Body of pancreas (tissue), 4 donors: ENCODE results near the gene ZAP70. TPM values are rescaled to one million over a fixed set of nuclear protein-coding genes. Genes with fewer than 3 reads are reported as not detected.
"Not testable (repeated sequence)": the region's sequence is repeated elsewhere in the genome, so short reads cannot be mapped to it uniquely, and the experiment has no call there.

Source experiments
- ATAC-seq: fragments of 150-250 bp; one replicate; pipeline ENCODE4 v1.9.1; 2016
- DNase-seq, 4 donors: peaks; one replicate each; pipeline ENCODE4 v3.0.0-alpha.2; 2019
- H3K27ac ChIP-seq, 4 donors: fragments of 200-600 bp; sonication (generic); 1 replicate in 3 of 4; 2 replicates in 1 of 4; pipeline versions ENCODE4 v1.5.1 to v1.6.1; 2016 to 2019; ENCODE audit warnings: mild to moderate bottlenecking in 1 of 4, mixed read lengths in 1 of 4, moderate library complexity in 1 of 4
- H3K27me3 ChIP-seq, 2 donors: fragments of 200-600 bp; sonication (generic); one replicate each; pipeline ENCODE4 v1.6.0; 2016; ENCODE audit warnings: mild to moderate bottlenecking in 1 of 2
- H3K36me3 ChIP-seq, 2 donors: fragments of 200-600 bp; sonication (generic); replicated peaks in 1 of 2; 2 replicates each; pipeline ENCODE4 v1.5.1; 2016; ENCODE audit warnings: low read depth in 2 of 2; ENCODE audit not compliant: insufficient read depth in 1 of 2
- H3K4me1 ChIP-seq: fragments of 200-600 bp; sonication (generic); one replicate; pipeline ENCODE4 v1.6.0; 2016
- H3K4me3 ChIP-seq, 2 donors: fragments of 200-600 bp; sonication (generic); 1 replicate in 1 of 2; 2 replicates in 1 of 2; pipeline ENCODE4 v1.5.1; 2016 to 2019
- H3K9me3 ChIP-seq, 3 donors: fragments of 200-600 bp; sonication (generic); 1 replicate in 2 of 3; 2 replicates in 1 of 3; pipeline ENCODE4 v1.5.1; 2016
- CTCF ChIP-seq, 7 experiments: fragments of 450-650 bp in 4 of 7; fragments of 200-600 bp in 3 of 7; sonication (generic) in 3 of 7; IDR thresholded peaks; one replicate each; pipeline ENCODE4 v1.5.1; 2016 to 2019; ENCODE audit warnings: antibody characterized with exemption in 7 of 7
- POLR2A ChIP-seq, 3 donors: fragments of 450-650 bp; IDR thresholded peaks; one replicate each; pipeline ENCODE4 v1.6.1; 2016; ENCODE audit warnings: antibody characterized with exemption in 3 of 3, mild to moderate bottlenecking in 2 of 3
- WGBS, 2 donors: methylation state at CpG; one replicate each; pipeline ENCODE4 v1.1.5; 2017; 5-methylcytosine and 5-hydroxymethylcytosine counted together
- intact Hi-C: fragments of 100-400 bp; cut with DNase I; formaldehyde crosslinking; loops from one replicate; pipeline ENCODE4 v1.15.1; 2023
- total RNA-seq, 2 donors: library from RNA; depleted of rRNA; stranded (reverse); fragments of >200 nt; gene quantifications; one replicate each; pipeline ENCODE4 v1.1.0, GENCODE V29; 2016

The ZAP70 gene
- total RNA-seq, 2 donors from 2014 or later, result 2.1 to 4.0 TPM

GRCh38 chr2:97673915-97674283, 39.5 kb upstream of the ZAP70 start:
- intact Hi-C loops, result no loop called here
- Histone ChIP-seq H3K4me3 (no peak overlapping the region), H3K9me3 (no peaks in the 10 kb centered on the region), H3K4me1 (no peaks in the 10 kb centered on the region), H3K27me3 (no peaks in the 10 kb centered on the region), H3K27ac (peak overlapping the region in 1 of 4 donors; percentile 41), H3K36me3 (no peaks in the 10 kb centered on the region)
- ATAC-seq, result peak; percentile 53
- DNase-seq, result no peak
- 54 to 60% methylated on average over 8 of the region's 8 CpGs for WGBS, 2 donors
- no peak for TF ChIP-seq CTCF (IDR thresholded peaks at IDR 0.05)
- TF ChIP-seq POLR2A (IDR thresholded peaks at IDR 0.05), result no peak

DNA sequence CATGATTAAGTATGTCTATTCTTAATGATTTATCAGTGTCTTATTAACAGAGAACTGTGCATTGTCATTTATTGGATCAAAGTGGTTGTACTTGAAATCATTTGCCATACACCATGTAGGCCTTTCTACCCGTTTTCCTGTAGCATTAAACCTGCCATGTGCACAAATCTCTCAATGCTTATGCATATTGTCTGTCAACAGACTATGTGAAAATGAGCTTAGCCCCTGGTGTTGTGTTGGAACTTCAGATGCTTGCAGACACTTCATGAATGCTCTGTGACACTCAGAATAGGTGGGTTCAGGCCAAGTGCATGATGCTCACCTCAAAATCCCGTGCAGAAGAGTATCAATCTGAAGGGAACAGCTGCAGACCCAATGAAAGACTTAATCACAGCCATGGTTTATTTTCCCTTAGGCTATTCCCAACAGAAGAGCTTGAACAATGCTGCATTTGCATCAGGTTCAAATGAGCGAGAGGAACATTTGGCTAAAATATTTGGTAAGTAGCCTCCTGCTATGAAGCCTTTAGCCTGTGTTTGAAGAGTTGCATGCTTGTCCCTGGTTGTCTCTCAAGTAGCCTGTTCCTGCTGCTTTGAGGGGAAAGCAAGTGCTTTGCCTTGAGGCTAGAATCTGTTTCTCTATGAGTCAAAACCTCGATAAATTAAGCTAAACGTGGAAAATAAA, 37.8 kb upstream of the ZAP70 start:
- no peak for ATAC-seq
- WGBS, 2 donors, result 61 to 67% methylated on average over 5 of the region's 5 CpGs
- DNase-seq, result no peak
- Histone ChIP-seq H3K36me3 (no peaks in the 10 kb centered on the region), H3K27ac (no peak overlapping the region), H3K9me3 (no peaks in the 10 kb centered on the region), H3K27me3 (no peaks in the 10 kb centered on the region), H3K4me3 (no peak overlapping the region), H3K4me1 (no peaks in the 10 kb centered on the region)
- intact Hi-C loops, result no loop called here
- no peak for TF ChIP-seq POLR2A (IDR thresholded peaks at IDR 0.05)
- no peak for TF ChIP-seq CTCF (IDR thresholded peaks at IDR 0.05)

DNA sequence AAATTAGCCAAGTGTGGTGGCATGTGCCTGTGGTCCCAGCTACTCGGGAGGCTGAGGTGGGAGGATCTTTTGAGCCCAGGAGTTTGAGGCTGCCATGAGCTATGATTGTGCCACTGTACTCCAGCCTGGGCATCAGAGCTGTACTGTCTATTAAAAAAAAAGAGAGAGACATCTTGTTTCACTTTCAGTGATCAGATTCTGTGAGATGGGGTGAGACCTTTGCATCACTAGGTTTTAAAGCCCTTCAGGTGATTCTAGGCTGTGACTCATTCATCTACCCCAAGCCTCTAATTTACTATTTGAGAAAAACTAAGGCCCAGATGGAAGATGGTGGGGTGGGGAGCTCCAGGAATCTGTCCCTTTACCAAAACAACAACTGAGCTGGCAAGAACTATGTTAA, 36.8 kb upstream of the ZAP70 start:
- ATAC-seq (no peak), DNase-seq (no peak)
- WGBS, 2 donors, result 90 to 100% methylated on average over 1 of the region's 1 CpG
- no peak overlapping the region for H3K27ac ChIP-seq
- intact Hi-C loops, result no loop called here
- H3K27me3 ChIP-seq, result no peaks in the 10 kb centered on the region
- H3K36me3 ChIP-seq, result no peaks in the 10 kb centered on the region
- TF ChIP-seq POLR2A (IDR thresholded peaks at IDR 0.05) (no peak), CTCF (IDR thresholded peaks at IDR 0.05) (no peak)
- H3K4me1 ChIP-seq, result no peaks in the 10 kb centered on the region
- no peaks in the 10 kb centered on the region for H3K9me3 ChIP-seq
- H3K4me3 ChIP-seq, result no peak overlapping the region

DNA sequence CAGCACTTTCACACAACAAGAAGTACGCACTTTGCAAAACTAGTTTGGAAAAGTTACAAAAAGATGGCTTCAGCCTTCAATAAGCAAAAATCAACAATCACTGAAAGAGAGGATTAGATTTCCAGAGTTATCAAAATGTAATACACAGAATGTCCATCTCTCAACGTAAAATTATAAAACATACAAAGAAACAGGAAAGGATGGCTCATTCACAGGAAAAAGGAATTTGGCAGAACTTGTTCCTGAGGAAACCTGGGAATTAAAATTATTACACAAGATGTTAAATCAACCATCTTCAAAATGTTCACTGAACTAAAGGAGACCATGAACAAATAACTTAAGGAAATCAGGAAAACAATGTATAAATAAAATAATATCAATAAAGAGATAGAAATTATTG, 35.9 kb upstream of the ZAP70 start:
- Histone ChIP-seq H3K27me3 (no peaks in the 10 kb centered on the region), H3K9me3 (no peaks in the 10 kb centered on the region), H3K4me3 (no peak overlapping the region), H3K4me1 (no peaks in the 10 kb centered on the region), H3K36me3 (no peaks in the 10 kb centered on the region), H3K27ac (no peak overlapping the region)
- TF ChIP-seq CTCF (IDR thresholded peaks at IDR 0.05), result no peak
- no peak for TF ChIP-seq POLR2A (IDR thresholded peaks at IDR 0.05)
- ATAC-seq (no peak), DNase-seq (no peak)
- intact Hi-C loops, result no loop called here
- WGBS, 2 donors, result 85 to 86% methylated on average over 2 of the region's 2 CpGs

- no peak for ATAC-seq
- TF ChIP-seq CTCF (IDR thresholded peaks at IDR 0.05) (no peak), POLR2A (IDR thresholded peaks at IDR 0.05) (no peak)
- 88 to 90% methylated on average over 1 of the region's 1 CpG for WGBS, 2 donors
Observed at GRCh38 chr2:97678298-97678697, 35.1 kb upstream of the ZAP70 start.

GRCh38 chr2:97687235-97687634, 26.1 kb upstream of the ZAP70 start:
- DNase-seq, ATAC-seq: not testable (repeated sequence)

More at GRCh38 chr2:97678298-97678697, 35.1 kb upstream of the ZAP70 start:
- Histone ChIP-seq H3K4me1 (no peaks in the 10 kb centered on the region), H3K36me3 (no peaks in the 10 kb centered on the region), H3K4me3 (no peak overlapping the region), H3K27me3 (no peaks in the 10 kb centered on the region), H3K27ac (no peak overlapping the region), H3K9me3 (no peaks in the 10 kb centered on the region)
- no peak for DNase-seq
- intact Hi-C loops, result no loop called here

More at GRCh38 chr2:97687235-97687634, 26.1 kb upstream of the ZAP70 start:
- H3K27ac ChIP-seq, H3K4me1 ChIP-seq, H3K9me3 ChIP-seq, H3K4me3 ChIP-seq, H3K27me3 ChIP-seq, intact Hi-C loops, H3K36me3 ChIP-seq: not testable (repeated sequence)
- WGBS, 2 donors, result 97% methylated on average over 2 of the region's 3 CpGs
